GM19193 (cell line): ENCODE data around the gene SUGCT.

ENCODE experiments used
- POLR2A ChIP-seq: IDR thresholded peaks from 4 replicates; pipeline ENCODE4 v1.6.1; 2011; ENCODE audit not compliant: insufficient read depth, insufficient read length; ENCODE audit errors: extremely low read depth

Gene SUGCT

GRCh38 chr7:40883826-40884225 is 749.0 kb downstream of the SUGCT start:
- no peak for TF ChIP-seq POLR2A

GRCh38 chr7:40884241-40884640 is 749.4 kb downstream of the SUGCT start:
- TF ChIP-seq POLR2A = no peak

DNA sequence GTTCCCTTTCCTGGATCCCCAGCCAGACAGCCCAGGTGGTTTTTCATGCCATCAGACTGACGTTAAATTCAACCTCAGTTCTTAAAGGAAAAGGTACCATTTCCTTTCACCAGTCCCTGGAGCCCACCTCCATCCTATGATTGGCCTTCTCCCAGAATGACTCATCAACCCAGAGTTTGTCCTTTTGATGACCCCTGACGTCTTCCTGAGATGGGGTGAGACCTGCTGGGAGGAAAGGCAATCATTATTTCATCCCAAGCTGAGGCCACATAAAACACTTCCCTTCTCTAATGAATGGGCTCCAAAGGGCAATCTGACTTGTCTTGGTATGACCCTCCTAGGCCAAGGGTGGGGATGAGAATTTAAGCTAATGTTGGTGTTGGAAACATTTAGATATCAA is 750.7 kb downstream of the SUGCT start:
- TF ChIP-seq POLR2A = no peak

DNA sequence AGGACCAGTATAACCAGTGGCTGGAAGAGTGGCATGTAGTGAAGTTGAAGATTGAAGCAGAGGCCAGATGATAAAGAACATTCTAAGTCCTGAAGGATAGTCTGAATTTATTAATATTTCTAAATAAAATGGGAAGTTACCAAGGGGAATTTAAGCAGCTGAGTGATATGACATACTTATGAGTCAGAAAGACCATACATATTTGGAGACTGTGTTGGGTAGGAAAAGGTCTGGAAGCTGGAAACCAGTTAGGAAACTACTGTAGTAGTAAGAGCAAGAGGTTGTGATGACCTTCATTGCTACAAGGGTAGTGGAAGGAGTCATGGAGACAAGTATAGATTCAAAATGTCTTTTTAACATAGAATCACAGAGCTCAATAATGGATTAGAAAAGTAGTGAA is 752.3 kb downstream of the SUGCT start:
- no peak for TF ChIP-seq POLR2A

GRCh38 chr7:40888499-40888898 is 753.7 kb downstream of the SUGCT start:
- TF ChIP-seq POLR2A = no peak

DNA sequence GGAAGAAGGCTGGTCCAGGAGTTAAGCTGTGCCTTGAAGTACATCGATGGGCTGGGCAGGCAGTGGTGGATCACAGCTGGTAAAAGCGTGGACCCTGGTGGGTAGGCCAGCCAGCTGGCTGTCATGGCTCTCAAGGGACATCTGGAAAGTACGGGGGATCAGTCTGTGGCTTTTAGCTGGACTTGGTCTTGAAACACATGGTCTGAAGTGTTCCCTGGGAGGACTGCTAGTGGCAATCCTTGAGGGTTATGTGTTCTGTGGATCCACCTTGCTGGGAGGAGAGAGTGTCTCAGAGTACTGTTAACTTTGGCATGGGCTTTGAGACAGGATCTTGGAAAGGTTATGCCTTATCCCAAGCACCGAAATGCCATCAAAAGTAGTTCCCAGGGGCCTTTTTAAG is 754.3 kb downstream of the SUGCT start:
- no peak for TF ChIP-seq POLR2A

- TF ChIP-seq POLR2A = no peak
Measured at GRCh38 chr7:40889539-40889938, 754.7 kb downstream of the SUGCT start.

GRCh38 chr7:40890088-40890692 is 755.4 kb downstream of the SUGCT start:
- no peak for TF ChIP-seq POLR2A

DNA sequence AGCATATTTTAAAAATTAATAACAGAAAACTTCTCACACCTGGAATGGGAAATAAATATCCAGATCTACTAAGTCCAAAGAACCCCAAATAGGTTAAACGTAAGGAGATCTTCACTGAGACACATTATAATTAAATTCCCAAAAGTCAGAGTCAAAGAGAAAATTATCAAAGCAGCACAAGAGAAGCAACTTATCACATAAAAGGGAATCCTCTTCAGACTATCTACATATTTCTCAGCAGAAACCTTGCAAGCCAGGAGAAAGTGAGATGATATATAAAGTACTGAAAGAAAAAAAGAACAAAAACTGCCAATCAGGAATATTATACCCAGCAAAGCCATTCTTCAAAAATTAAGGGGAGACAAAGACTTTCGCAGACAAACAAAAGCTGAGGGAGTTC is 756.4 kb downstream of the SUGCT start:
- no peak for TF ChIP-seq POLR2A

- no peak for TF ChIP-seq POLR2A
Measured at GRCh38 chr7:40899151-40899550, 764.3 kb downstream of the SUGCT start.

DNA sequence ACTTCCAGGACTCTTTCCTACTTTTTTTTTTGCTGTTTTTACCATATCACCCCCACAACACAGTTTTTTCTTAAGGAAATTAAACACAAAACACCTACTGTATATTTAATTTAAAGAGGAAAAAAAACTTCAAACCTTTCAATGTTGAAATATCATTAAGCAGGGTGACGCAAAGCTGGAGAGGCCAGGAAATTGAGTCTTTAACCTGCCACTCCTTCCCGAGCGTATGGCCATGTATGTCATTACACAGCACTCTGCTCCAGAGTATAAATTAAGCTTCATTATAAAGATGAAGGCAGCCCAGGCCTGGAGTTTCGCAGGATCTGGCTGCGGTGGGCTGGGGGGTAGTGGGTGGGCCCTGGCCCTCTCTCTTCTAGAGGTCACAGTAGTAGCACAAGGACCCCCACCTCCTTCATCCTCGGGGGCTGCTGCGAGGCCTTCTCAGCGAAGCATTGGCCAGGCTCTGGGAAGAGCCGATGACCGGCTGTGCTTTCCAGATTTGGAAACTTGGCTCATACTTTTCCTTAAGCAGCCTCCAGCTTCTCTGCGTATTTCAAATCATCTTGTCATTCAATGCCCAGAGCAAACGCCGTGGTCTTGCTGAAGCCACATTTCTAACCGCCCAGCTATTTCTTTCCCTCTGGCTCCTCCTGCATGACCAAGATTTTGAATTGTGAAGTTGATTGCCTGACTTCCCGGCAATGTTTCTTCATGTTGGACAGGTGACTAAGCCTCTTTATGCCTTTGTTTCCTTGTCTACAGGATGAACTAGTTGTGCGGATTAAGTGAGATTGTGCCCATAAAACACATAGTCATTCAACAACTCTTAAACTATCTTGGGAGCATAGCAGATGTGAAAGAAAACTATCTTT is 765.1 kb downstream of the SUGCT start:
- TF ChIP-seq POLR2A = no peak

DNA sequence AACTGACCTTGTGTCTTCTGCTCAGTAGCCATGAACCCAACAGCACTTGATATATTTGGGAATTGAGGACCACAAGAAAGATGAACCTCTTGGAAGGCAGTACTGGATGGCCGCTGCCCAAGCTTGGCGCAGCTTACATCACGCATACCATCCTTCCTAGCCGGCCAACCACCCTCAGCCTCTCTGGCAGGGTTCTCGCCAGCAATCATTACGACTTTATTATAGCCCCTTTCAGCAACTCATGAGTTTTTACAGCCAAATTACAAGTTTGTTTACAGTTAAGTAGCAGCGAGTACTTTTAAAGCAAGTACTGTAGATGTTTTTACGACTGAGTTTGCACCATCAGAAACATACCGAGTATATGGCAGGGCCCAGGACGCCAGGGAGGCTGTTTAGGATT is 769.1 kb downstream of the SUGCT start:
- TF ChIP-seq POLR2A = no peak

DNA sequence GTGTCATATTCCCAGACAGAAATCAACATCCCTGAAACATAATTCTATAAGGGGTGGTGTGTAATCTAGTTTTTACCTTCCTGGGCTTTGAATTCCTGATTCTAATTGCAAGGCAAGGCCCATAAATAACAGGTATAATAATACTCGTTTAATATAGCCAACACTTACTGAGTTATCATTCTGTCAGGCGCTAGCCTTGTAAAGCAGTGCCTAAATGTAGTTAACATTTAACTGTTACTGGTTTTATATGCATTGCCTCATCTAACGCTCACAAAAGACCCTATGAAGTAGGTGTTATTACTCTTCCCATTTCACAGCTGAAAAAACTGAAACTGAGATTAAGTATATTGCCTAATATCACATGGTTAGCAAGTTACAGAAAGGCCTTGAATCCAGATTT is 772.5 kb downstream of the SUGCT start:
- TF ChIP-seq POLR2A = no peak

- no peak for TF ChIP-seq POLR2A
Measured at GRCh38 chr7:40909346-40909980, 774.7 kb downstream of the SUGCT start.
